Keratinocyte (primary cell): Measurements from ENCODE around the gene GRK4.

ENCODE experiments used
- CTCF ChIP-seq, 3 experiments: IDR thresholded peaks in 1 of 3; conservative IDR thresholded peaks in 1 of 3; optimal IDR thresholded peaks in 1 of 3; 2 replicates in 2 of 3; 3 replicates in 1 of 3; pipeline versions ENCODE3 to v1.5.1; 2011; ENCODE audit warnings: low read length in 3 of 3, mild to moderate bottlenecking in 3 of 3, moderate library complexity in 2 of 3, control low read depth in 1 of 3, inconsistent platforms in 1 of 3; ENCODE audit not compliant: insufficient read depth in 2 of 3; ENCODE audit errors: extremely low read depth in 1 of 3
- EZH2 ChIP-seq: IDR thresholded peaks from one replicate; pipeline ENCODE4 v1.6.1; 2012; ENCODE audit warnings: inconsistent platforms, mild to moderate bottlenecking, low read length, moderate library complexity

- TF ChIP-seq CTCF (optimal IDR thresholded peaks at IDR 0.05 in 1 of 3, IDR thresholded peaks at IDR 0.05 in 1 of 3, conservative IDR thresholded peaks at IDR 0.05 in 1 of 3; ENCODE audit: extremely low read depth in 1 of 3, insufficient read depth in 2 of 3, low read length in 3 of 3) (no peak), EZH2 (no peak)
Observed at GRCh38 chr4:3037957-3038461, 74.6 kb downstream of the GRK4 start.
